ENCODE results near the gene ZNF12. TPM values are rescaled to one million over a fixed set of nuclear protein-coding genes. Genes with fewer than 3 reads are reported as not detected.

Gene ZNF12
- total RNA-seq, 1 donor from 2014 or later: 36.6 TPM

DNA sequence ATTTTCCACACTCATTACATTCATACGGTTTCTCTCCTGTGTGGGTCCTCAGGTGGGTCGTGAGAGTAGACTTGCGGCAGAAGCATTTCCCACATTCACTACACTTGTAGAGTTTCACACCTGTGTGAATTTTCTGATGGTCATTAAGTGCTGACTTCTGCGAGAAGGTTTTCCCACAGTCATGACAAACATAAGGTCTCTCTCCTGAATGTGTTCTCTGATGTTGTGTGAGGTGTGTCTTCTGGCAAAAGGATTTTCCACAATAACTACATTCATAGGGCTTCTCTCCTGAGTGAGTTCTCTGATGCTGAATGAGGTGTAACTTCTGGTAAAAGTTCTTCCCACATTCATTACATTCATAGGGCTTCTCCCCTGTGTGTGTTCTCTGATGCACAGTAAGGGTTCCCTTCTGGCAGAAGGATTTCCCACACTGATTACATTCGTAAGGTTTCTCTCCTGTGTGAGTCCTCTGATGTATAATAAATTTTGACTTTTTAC, 15.1 kb downstream of the ZNF12 start:
- no peak overlapping the region for H2AFZ ChIP-seq (replicated peaks)
- peaks cover 7% of the 10 kb centered on the region for H3K27me3 Mint-ChIP-seq (ENCODE audit: insufficient read depth, low read depth)
- peaks cover 97% of the 10 kb centered on the region for H3K36me3 ChIP-seq
- TF ChIP-seq CTCF (IDR thresholded peaks at IDR 0.05): no peak
- peaks cover 79% of the 10 kb centered on the region for H3K36me3 Mint-ChIP-seq
- no peaks in the 10 kb centered on the region for H3K27me3 ChIP-seq
- H3K4me3 ChIP-seq: peak overlapping the region; percentile 18
- no peaks in the 10 kb centered on the region for H3K4me1 ChIP-seq
- DNase-seq (ENCODE audit: low spot score): no peak
- no peak overlapping the region for H3K27ac ChIP-seq
- no peak overlapping the region for H3K4me3 Mint-ChIP-seq
- H3K4me2 ChIP-seq: no peak overlapping the region
- H3K79me2 ChIP-seq (ENCODE audit: low read depth): no peaks in the 10 kb centered on the region
- H3K4me1 Mint-ChIP-seq: no peaks in the 10 kb centered on the region
- peaks cover 26% of the 10 kb centered on the region for H3F3A ChIP-seq (ENCODE audit: low read depth)
- H3K9me3 Mint-ChIP-seq: peaks cover 6% of the 10 kb centered on the region
- H3K9ac ChIP-seq: no peak overlapping the region
- no peaks in the 10 kb centered on the region for H4K20me1 ChIP-seq (ENCODE audit: low read depth)
- H3K27ac Mint-ChIP-seq: no peak overlapping the region
- H3K9me3 ChIP-seq (ENCODE audit: low read depth): peaks cover 87% of the 10 kb centered on the region

- Histone ChIP-seq H3K9ac (no peak overlapping the region), H2AFZ (replicated peaks) (no peak overlapping the region), H3K27ac (no peak overlapping the region), H3K4me3 (peak overlapping the region; percentile 18), H4K20me1 (ENCODE audit: low read depth) (no peaks in the 10 kb centered on the region), H3K36me3 (peaks cover 96% of the 10 kb centered on the region), H3K79me2 (ENCODE audit: low read depth) (no peaks in the 10 kb centered on the region), H3F3A (ENCODE audit: low read depth) (peaks cover 29% of the 10 kb centered on the region), H3K9me3 (ENCODE audit: low read depth) (peaks cover 84% of the 10 kb centered on the region), H3K27me3 (no peaks in the 10 kb centered on the region), H3K4me1 (no peaks in the 10 kb centered on the region), H3K4me2 (no peak overlapping the region)
- peaks cover 11% of the 10 kb centered on the region for H3K9me3 Mint-ChIP-seq
- DNase-seq (ENCODE audit: low spot score): no peak
- H3K27me3 Mint-ChIP-seq (ENCODE audit: insufficient read depth, low read depth): peaks cover 7% of the 10 kb centered on the region
- H3K36me3 Mint-ChIP-seq: peaks cover 85% of the 10 kb centered on the region
- no peak overlapping the region for H3K4me3 Mint-ChIP-seq
- no peak for TF ChIP-seq CTCF (IDR thresholded peaks at IDR 0.05)
- TF ChIP-seq EZH2phosphoT487 (IDR thresholded peaks at IDR 0.05): no peak
- TF ChIP-seq EZH2 (IDR thresholded peaks at IDR 0.05): no peak
- no peak overlapping the region for H3K27ac Mint-ChIP-seq
- no peaks in the 10 kb centered on the region for H3K4me1 Mint-ChIP-seq
These were observed 15.6 kb downstream of the ZNF12 start for GRCh38 chr7:6691103-6691502.

DNA sequence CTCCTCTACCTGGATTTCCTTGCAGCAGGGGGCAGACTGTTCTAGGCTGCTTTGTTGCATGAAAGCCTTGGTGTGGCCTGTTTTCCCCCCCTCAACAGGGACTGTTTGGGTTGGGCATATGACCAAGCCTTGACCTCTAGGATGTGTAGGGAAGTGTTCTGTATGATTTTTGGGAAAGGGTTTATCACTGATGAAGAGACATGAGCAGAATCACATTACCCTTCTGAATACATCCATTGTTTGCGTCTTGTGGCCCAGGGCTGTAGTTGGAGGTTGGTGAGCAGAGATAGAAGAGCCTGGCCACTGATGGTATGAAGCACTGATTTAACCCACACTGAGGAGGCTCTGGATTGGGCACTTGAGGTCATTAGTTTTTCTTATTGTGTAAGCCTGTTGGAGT, 26.6 kb downstream of the ZNF12 start:
- DNase-seq (ENCODE audit: low spot score): no peak
- peaks cover 25% of the 10 kb centered on the region for H3K36me3 Mint-ChIP-seq
- no peaks in the 10 kb centered on the region for H3K79me2 ChIP-seq (ENCODE audit: low read depth)
- H3K36me3 ChIP-seq: peaks cover 4% of the 10 kb centered on the region
- H3K4me2 ChIP-seq: no peak overlapping the region
- no peak overlapping the region for H3K9ac ChIP-seq
- H3K4me3 ChIP-seq: no peak overlapping the region
- H3K9me3 ChIP-seq (ENCODE audit: low read depth): peaks cover 34% of the 10 kb centered on the region
- no peaks in the 10 kb centered on the region for H4K20me1 ChIP-seq (ENCODE audit: low read depth)
- no peak overlapping the region for H3K4me3 Mint-ChIP-seq
- H3K27ac Mint-ChIP-seq: no peak overlapping the region
- H3K27ac ChIP-seq: no peak overlapping the region
- H2AFZ ChIP-seq (replicated peaks): no peak overlapping the region
- peaks cover 10% of the 10 kb centered on the region for H3F3A ChIP-seq (ENCODE audit: low read depth)
- H3K27me3 Mint-ChIP-seq (ENCODE audit: insufficient read depth, low read depth): peaks cover 2% of the 10 kb centered on the region
- H3K9me3 Mint-ChIP-seq: peaks cover 84% of the 10 kb centered on the region
- H3K4me1 ChIP-seq: no peaks in the 10 kb centered on the region
- TF ChIP-seq CTCF (IDR thresholded peaks at IDR 0.05): no peak
- TF ChIP-seq EZH2phosphoT487 (IDR thresholded peaks at IDR 0.05): no peak
- TF ChIP-seq EZH2 (IDR thresholded peaks at IDR 0.05): no peak
- no peaks in the 10 kb centered on the region for H3K4me1 Mint-ChIP-seq
- H3K27me3 ChIP-seq: no peaks in the 10 kb centered on the region
